HG03139 (cell line): ENCODE results near the gene DMTF1.
"Not testable (repeated sequence)": the region's sequence is repeated elsewhere in the genome, so short reads cannot be mapped to it uniquely, and the experiment has no call there.

Experiments
- ATAC-seq: cut with Tn5 transposase; IDR thresholded peaks from one replicate; pipeline ENCODE4 v1.9.1; 2021; ENCODE audit not compliant: unreplicated experiment

The DMTF1 gene

DNA sequence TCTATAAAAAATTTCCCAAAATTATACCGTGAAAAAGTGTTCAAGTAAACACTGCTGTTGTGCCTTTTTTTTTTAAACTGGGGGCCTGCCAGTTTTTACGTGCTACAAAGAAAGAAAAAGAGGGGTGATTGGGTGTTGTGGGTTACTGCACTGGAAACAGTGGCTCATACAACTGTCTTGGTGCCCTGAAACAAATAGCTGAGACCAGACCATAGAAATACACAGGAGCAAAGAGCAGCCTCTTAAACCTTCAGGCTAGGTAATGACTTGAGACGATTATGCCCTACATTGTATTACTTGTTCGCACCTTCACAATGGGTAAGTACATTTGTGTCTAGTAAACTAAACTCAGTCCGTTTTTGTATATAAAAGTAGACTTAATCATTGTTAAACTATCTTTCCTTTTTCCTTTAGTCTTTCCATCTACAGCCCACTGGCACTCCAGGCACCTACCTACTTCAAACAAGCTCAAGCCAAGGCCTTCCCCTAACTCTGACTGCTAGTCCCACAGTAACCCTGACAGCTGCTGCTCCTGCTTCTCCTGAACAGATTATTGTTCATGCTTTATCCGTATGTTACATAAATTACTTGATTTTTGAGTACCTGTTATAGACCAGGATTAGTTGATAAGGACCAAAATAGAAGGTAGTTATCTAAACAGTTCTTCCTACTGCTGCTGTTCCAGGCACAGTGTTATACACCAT lies 40.7 kb downstream of the DMTF1 start:
- no peak for ATAC-seq

DNA sequence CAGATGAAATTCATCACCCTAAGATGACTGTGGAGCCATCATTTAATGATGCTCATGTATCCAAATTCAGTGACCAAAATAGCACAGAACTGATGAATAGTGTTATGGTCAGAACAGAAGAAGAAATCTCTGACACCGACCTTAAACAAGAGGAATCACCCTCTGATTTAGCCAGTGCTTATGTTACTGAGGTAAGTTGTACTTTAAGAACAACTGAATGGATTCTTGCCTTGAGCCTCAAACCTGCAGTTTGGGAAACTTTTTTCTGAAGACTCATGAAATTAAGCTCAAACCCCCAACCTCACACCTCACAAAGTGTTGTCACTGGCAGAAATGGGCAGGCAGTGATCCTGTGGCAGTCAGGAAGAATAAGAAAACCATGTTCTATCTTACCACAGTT lies 41.7 kb downstream of the DMTF1 start:
- ATAC-seq = no peak

DNA sequence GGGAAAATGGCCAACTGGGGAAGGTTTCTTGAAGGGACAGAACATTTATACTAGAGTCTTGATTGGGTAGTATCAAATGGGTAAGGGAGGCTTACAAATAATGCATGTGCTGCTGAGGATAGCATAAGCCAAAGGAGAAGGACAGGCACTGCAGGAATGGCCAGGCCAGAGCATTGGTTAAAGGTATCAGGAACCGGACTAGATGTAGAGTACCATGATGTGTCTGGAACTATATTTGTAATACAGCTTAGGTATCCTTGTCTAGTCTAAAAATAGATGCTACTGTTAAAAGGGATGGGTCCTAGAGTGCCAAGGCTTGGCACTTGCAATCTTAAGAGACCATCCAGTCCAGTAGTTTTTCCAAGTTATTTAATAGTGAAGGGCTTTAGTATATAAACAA lies 47.0 kb downstream of the DMTF1 start:
- ATAC-seq = no peak

DNA sequence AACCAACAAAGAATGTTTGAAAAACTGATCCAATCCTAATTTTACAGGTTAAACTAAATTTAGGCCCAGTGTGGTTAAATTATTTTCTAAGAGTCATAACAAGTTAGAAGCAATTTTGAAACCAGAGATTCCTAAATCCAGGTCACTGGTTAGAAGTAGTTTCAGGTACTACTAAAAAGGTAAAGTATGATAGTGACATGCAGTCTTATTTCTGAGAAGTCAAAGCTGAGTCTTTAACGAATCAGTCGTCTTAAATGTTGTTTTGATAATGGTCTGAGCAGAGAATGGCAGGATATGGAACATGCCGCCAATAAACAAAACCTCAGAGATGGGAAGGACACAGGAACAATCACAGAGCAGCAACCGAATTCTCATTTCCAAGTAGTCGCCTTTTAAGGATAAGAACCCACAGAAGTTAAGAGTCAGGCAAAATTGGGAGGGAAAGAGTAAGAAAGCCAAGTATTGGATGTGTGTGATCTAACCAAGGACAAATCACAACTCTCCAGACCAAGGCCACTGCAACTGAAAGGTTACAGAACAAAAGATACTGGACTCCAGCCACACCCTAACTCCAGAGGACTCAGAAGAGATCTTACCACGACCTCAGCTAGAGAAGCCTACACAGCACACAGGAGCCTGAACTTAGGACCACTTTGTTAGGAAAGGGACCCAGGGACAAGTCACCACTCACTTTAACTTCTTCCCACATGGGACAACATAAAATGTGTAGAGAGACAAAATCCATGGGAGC lies 47.6 kb downstream of the DMTF1 start:
- no peak for ATAC-seq

- no peak for ATAC-seq
These were observed 50.0 kb downstream of the DMTF1 start for GRCh38 chr7:87202208-87202607.

- ATAC-seq = no peak
These were observed 50.5 kb downstream of the DMTF1 start for GRCh38 chr7:87202705-87203104.

- not testable (repeated sequence) for ATAC-seq
These were observed 51.7 kb downstream of the DMTF1 start for GRCh38 chr7:87203929-87204328.

- no peak for ATAC-seq
These were observed 52.7 kb downstream of the DMTF1 start for GRCh38 chr7:87204933-87205332.

GRCh38 chr7:87205701-87206100 lies 53.4 kb downstream of the DMTF1 start:
- not testable (repeated sequence) for ATAC-seq

GRCh38 chr7:87206361-87206760 lies 54.1 kb downstream of the DMTF1 start:
- no peak for ATAC-seq

- ATAC-seq = no peak
These were observed 57.2 kb downstream of the DMTF1 start for GRCh38 chr7:87209295-87209924.

- no peak for ATAC-seq
These were observed 58.3 kb downstream of the DMTF1 start for GRCh38 chr7:87210506-87210905.

GRCh38 chr7:87212498-87212897 lies 60.2 kb downstream of the DMTF1 start:
- no peak for ATAC-seq

DNA sequence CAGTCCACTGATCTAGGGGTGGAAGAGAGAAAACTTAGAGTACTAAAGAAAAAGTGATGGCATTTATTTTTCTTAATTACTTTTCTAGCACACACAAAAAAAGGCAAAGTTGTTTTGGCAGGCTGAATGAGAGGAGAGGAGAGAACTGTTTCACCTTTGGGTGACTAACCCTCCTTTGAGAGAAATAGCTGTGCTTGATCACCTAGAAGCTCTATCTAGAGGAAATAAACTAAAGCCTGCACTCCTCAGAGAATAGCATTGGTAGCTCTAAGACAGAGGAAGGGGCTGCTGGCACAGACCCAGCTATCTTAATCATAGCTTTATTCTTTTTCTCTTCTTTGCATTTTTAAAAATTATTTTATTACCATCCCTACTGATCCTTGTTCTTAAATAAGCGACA lies 61.0 kb downstream of the DMTF1 start:
- ATAC-seq = no peak

- no peak for ATAC-seq
These were observed 61.6 kb downstream of the DMTF1 start for GRCh38 chr7:87213811-87214210.

- ATAC-seq = no peak
These were observed 62.8 kb downstream of the DMTF1 start for GRCh38 chr7:87215046-87215445.

DNA sequence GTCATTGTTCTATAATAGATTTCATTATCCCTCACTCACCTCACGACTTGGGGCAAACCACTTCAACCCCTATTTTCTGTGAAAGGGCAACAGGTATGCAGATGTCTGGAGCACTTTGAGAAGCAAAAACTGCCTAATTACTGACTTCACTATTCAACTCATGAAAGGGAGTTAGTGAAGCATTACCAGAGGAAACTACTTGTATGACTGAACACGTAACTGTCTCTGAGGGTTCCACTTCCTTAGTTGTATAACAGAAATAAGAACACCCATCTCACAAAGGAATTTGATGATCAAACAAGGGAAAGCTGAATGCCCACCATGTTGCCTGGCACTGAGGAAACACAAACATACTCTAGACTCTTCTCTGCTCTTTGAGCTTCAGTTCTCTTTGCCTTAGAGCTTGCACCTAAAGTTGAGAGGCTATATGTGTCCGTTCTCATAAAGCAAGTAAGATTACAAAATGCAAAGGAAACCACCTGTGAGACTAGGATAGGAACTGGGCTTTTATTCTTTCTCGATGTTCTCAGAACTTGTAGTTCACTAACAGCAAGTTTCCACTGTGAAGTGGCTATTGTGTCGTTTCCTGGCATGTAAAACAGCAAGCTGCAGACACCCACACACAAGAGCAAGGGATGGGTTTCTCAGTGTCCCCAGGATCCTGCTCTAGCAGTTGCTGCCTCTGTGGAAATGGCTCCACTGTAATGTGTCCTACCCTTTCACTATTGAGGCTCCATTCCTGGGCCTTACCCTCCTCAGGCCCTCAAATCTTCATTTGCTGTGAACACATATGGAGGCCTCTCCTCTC lies 64.7 kb downstream of the DMTF1 start:
- ATAC-seq = peak; percentile 51

GRCh38 chr7:87217983-87218653 lies 65.9 kb downstream of the DMTF1 start:
- no peak for ATAC-seq

DNA sequence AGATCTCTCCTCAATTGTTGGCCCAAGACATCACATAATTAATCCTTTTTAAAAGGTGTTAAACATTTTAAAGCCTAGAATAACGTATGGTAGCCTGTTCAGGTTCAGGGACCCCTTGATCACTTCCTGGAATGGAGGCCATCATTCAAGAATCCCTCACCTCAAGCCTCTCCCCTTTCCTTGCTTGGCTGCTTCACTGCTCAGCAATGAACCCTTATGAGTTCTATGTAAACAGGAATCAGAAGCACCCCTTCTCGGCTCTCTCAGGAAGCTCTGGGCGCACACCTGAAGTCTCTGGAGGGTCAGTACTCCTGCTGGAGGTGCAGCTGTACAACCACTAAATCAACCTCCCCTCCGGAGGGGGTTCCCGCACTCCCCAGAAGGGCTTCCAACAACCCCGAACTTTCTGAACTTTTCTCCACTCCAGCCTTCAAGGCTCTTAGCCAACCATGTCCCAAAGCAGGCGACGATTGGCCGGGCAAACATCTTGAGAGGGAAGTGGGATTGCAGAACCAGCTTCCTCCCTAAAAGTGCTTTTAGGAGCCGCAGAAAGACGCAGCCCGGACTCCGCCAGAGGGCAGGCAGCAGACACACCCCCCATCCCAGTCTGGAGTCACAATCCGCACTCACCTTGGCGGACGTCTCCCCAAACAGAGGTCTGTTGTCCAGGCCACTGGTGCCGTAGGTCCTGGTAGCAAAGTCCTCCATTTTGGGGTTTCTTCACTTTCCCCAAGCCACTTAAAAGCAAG lies 66.7 kb downstream of the DMTF1 start:
- ATAC-seq = peak; percentile 12

- peak; percentile 39 for ATAC-seq
These were observed 67.3 kb downstream of the DMTF1 start, which contains the start of gene TMEM243 for GRCh38 chr7:87219545-87220025. Gene TMEM243, minus strand, starts transcription at chr7:87219732. Its CDS starts 229 bp downstream, at chr7:87219503.
